ENCODE data around the gene BEND3.

GRCh38 chr6:107026965-107027364, 88.3 kb downstream of the BEND3 start:
- TF ChIP-seq TAF1 (IDR thresholded peaks at IDR 0.05; ENCODE audit: borderline replicate concordance, insufficient read depth, low read length) (no peak), POLR2AphosphoS5 (IDR thresholded peaks at IDR 0.05; ENCODE audit: low read depth, low read length) (no peak)

All from PFSK-1 (cell line).